Activated CD4-positive, alpha-beta T cell treated with anti-CD3 and anti-CD28 coated beads, Interleukin-2, amount 50 U/mL, for 16 hours (primary cell): ENCODE measurements around the gene PROP1.
"Not testable (repeated sequence)": the region's sequence is repeated elsewhere in the genome, so short reads cannot be mapped to it uniquely, and the experiment has no call there.

Experiments
- DNase-seq: peaks from one replicate; pipeline ENCODE4 v3.0.0-alpha.2; 2020

PROP1 gene

DNA sequence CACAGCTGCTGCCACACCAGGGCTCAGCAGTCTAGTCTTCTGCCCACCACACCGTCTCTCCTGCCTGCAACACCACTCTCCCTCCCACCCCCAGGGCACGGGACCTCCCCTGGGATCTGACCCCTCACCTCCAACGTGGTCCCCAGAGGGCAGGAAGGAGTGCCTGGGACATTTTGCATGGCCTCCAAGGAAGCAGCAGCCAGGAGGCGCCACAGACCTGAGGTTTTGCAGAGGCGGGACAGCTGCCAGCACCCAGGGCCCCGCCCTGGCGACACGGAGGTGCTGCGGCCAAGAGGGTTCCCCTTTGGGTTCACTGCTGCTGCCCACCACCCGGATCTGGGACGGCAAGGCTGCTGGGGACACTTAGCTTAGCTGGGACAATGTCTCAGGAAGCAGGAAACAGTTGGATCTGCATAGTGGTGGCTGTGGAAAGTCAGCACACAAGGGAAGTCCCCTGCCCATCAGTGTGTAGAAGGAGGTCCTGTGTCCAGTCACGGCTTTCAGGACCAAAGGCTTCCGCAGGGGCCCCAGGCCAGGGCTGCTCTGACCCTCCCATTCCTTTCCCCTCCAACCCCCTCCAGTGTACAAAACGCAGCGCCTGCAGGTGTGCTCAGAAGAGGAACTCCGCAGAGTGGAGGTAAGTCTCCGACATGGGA is 13.8 kb downstream of the PROP1 start:
- DNase-seq, result peak; percentile 10

DNA sequence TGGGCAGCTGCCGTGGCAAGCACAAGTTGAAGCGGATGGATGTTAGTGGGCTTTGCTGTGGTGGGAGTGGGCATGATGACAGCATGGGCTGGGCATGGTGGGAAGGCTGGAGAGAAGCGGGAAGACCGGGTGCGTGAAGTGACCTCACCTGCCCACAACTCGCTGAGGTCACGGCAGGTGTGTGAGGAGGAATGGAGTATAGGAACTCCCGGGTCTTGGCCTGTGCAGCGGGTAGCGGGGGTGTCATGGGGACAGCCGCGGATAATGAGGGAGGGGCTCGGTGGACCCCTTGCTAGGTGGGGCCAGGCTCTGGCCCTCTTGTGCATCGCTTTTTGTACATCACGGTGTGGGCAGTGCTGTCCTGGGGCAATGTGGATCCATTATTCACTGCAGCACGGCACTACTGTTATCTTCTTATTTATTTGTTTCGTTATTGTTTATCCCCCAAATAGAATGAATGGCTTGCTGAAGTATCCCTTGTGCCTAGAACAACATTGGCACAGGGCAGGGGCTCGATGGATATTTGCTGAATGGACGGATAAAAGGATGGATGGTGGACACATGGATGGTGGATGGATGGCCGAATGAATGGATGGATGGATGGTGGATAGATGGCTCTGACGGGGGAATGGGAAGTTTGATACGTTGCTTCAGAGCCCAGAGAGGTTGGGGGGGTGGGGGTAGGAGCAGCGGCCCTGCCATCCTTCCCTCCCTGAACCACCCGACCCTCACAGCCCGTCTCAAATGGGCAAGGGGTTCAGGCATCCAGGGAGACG is 14.6 kb downstream of the PROP1 start:
- no peak for DNase-seq

DNA sequence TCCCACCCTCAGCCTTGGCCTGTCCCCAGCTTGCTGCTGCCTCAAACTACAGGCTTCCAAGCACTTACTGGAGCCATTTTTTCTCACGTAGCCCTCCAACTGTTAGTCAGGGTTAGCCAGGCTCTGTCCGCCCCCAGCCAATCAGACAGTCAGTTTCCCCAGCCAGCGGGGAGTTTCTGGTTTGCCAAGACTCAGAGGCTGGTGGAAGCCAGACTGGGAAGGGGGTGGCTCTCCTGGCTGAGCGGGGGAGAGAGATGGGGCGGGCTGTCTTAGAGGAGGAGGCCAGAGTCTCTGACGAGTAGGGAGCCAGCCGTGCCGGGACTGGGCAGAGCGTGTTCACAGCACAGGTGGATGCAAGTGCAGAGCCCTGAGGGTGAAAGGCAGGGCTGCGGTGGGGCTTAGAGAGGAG is 15.3 kb downstream of the PROP1 start:
- no peak for DNase-seq

DNA sequence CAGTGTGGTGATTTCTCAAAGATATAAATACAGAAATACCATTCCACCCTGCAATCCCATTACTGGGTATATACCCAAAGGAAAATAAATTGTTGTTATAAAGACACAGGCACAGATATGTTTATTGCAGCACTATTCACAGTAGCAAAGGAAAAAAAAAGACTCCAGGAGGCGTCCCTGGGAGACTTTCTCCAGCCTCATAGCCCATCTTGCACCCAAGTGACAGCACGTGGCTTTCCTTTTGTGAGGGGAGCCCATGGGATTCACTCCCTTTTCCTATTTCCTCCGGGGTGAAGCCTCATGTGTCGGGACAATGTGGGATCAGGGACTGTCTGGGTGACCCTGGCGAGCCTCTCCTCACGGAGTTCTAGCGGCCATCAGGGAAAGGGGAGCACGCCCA is 18.4 kb downstream of the PROP1 start:
- not testable (repeated sequence) for DNase-seq

DNA sequence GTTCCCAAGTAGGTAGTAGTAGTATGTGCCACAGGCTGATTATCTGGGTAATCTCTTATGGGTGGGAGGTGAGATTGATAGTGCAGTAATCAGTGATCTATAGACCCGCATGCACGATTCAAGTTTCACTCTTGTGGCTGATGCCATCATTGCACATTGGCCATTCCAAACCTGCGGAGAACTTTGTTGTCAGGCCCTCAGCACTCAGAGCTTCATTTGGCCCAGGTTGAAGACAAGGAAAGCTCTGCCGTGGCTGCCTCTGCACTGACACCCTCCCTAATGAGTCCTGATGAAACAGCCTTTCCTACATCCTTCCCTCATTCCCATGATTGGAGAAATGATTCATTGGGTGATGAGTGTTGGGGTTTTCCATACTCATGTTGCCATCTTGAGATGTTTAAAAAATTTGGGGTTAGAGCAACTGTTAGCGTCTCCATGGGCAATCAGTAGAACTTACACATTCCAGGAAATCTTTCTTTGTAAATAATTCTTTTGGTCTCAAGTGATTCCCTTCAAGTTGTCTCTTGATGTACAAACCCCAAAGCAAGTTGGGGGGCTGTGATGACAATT is 22.9 kb downstream of the PROP1 start:
- no peak for DNase-seq

DNA sequence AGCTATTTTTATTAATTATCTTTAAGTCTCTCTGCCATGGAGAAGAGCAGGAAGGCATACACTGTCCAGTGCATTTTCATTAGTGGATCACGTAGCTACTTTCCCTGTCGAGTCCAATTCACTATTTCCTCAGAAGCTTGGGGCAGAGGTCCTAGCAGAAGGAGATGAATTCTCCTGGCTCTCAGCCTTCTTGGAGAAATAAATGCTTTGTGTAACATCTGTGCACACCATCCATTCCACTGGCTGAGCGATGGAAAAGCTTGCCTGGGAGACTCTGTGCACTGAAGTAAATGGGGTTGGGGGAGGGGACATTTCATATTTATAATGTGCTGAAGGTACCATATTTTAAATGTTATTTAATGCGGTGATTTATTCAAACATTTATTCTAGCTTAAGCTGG is 23.4 kb downstream of the PROP1 start:
- DNase-seq, result no peak

DNA sequence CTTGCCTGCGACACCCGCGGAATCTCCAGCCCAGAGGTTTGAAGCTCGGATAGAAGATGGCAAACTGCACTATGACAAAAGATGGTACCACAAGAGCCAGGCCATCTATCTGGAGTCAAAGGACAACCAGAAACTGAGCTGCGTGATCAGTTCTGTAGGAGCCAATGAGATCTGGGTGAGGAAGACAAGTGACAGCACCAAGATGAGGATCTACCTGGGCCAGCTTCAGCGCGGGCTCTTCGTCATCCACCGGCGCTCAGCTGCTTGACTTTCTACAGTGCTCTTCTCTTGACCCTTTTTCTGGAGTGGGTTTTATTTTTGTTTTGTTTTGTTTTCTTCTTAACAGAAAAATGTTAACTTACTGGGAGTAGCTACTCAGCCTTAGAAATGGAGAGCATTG is 24.0 kb downstream of the PROP1 start:
- not testable (repeated sequence) for DNase-seq

DNA sequence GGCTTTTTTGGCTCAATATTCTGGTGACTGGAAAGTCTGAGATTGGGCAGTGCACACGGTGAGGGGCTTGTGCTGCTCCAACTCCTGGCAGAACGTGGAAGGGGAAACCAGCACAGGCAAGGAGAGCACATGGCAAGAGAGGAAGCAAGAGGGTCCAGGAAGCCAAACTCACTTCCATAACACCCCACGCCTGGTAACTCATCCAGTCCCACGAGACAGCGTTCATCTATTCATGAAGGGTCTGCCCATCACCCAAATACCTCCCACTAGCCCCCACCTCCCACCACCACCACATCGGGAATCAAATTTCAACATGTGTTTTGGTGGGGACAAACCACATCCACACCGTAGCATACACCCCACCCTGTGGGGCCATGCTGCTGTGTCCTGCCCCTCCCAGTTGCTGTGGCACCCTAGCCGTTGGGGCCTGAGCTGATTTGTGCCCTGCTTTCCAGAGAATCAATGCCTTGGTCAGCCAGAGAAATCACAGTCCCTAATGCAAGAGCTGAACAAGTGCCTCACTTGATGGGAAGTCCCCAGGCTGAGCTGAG is 27.3 kb downstream of the PROP1 start:
- no peak for DNase-seq

DNA sequence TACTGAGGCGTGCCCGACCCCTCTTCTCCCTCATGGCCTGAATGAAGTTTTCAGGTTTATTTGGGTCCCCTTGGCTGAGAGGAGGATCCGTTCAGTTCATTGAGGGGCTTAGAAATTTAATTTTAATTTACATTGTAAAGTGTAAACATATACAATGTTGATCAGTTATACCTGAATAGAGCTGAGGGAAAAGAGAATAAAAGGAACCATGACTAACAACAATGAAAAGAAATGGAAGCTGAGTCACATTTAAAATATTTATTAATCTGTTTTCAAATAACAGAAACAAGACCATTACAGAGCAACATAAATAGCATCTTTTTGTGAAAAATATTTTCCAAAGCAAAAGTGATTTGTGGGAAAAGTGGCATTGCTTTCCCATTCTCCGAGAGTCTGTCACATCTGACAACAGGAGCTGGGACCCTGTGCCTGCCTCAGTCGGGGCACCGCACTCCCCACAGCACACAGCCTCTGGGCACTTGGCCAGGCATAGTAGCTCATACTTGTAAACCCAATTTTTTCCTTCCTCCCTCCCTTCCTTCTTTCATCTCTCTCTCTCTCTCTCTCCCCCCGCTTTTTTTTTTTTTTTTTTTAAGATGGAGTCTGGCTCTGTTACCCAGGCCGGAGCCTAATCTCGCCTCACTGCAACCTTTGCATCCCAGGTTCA is 28.7 kb downstream of the PROP1 start:
- no peak for DNase-seq

DNA sequence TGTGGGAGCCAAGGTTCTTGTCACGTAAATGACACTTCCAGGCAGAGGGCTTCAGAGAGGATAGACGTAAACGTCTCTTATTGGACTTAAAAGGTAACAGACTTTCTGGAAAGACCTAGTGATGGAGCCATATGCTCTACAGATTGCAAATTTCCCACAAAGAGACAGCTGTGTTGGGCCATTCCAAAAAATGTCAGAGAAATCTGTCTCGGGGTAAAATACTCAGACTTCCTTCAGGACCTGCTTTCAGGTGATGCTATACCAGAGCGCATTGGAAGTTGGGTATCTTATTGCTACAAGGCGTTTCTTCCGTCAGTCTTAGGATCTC is 29.2 kb downstream of the PROP1 start:
- DNase-seq, result no peak

DNA sequence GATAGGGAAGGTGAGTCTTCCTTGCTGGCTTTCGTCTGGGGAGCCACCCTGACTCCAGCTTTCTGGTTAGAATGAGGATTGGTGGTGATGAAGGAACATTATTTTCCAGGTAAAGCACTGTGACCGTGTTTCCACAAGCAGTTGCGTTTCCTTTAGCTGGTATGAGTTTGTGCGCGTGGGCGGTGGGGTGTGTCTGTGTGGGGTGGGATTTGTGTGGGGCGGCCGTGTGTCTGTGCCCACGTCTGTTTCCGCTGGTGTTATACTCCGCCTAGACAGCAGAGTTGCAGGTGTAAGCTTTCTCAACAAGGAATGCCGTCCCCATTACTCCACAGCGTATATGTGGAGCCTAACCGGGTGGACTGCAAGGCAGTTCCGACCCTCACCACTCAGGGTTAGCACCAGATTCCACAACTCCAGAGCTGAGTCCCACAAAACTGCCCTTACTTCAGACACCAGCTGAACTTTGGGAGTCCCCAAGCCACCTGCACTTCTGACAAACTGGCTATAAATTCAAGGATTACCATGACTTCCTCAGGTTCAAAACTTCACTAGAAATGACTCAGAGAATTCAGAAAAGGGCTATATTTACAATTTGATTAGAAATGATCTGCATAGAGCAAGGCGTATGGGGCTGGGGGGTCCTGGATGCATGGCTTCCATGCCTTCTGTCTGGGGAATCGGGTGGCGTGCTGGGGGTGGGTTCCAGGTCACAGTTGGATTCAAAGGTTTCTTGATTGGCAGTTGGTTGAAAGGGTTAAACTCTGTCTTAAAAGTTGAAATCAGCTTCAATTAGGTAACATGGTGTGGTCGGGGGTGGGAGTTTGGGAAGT is 29.8 kb downstream of the PROP1 start:
- DNase-seq, result no peak

DNA sequence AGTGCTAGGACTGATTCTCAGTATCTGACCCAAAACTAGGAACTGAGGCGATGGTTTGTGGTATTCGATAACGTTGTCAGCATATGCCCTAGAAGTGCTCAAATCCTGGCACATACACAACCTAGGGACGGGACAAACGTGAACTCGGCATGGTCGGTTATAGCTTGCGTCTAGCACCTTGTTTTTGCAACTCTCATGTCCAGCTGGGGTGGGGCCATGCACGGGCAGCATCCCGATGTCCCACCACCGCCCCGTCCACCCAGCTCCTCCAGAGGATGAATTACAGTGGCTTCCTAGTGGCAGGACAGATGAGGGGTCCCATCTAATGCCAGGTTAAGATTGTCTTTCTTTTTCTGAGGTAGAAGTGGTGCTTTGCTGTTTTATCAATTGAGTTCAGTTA is 31.6 kb downstream of the PROP1 start:
- DNase-seq, result no peak

DNA sequence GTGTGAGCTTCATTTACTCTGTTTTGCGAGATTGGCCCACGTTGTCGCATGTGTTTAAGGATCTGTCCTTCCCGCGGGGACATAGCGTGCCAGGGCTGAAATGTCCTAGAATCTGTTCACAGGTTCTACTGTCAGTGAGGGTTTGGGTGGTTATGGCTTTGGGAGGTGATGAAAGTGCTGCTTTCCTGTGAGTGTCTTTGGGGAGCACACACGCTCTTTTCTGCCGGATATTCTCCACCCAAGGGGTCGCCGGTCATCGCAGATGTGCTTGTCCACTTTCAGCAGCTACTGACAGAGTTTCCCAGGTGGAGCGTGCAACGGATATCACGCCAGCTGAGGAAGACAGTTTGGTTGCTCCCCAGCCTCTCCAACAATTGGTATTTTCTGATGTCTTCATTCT is 32.1 kb downstream of the PROP1 start:
- DNase-seq, result no peak

DNA sequence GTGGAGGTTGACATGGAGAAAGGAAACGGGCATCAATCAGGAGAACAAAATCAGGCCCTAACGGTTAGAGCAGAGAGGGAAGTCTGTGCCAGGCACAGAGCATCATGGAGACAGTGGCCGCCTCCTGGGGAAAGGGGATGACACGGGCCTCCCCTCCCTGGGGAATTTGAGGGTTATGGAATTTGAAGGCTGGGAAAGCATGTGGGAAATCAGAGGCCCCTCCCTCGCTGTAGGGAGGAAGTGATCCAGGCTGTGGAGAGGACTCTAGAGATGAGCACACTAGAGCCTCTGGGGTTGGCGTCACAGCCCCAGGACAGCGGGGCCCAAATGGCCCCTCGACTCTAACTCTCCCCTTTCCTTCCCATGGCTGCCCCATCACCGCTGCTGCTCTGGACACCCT is 36.7 kb downstream of the PROP1 start:
- no peak for DNase-seq

DNA sequence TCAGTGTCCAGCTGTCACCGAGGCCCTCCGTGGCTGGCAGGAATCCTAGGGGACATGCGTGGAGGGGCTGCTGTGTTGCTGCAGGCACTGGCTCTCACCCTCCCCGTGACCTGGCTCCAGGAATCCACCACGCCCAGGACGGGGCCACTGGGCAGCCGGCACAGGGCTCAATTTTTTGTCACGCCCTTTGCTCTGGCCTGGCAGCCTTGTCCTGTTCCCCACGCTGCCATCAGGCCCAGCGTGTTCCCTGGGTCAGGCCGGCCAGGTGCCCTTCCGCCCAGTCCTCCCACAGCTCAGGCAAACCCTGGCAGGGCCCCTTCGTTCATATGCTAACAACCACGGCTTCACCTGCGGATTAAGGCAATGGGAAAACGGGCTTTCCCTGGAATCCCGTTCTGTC is 37.3 kb downstream of the PROP1 start:
- no peak for DNase-seq

DNA sequence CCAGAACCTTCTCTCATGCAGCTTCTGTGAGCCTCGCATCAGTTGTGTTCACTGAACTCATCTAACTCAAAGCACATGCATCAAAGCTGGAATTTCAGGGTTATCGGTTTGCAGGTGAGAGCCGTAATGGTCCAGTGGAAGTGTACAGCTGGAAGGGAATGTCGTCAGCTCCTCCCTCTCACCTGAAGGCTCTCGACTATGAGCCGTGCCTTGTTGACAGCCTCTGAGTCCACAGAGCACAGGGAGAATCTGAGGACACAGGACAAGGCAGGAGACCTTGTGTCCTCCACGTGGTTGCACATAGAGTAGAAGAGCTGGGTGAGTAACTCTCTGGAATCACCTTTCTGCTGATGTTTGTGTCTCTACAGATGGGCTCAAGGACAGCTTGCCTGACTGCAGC is 38.8 kb downstream of the PROP1 start:
- DNase-seq, result no peak

DNA sequence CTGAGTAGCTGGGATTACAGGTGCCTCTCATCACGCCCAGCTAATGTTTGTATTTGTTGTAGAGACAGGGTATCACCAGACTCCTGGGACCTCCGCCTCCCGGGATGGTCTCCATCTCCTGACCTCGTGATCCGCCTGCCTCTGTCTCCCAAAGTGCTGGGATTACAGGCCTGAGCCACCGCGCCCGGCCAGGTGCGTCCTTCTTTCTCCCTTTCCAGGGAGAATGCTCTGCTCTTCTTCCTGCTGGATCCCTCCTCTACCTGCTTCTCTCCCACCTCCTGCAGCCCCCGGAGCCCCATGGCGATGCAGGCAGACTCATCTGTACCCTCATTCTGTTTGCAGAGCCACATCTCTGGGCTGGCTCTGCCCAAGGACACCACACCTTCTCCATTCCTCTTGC is 42.9 kb downstream of the PROP1 start:
- not testable (repeated sequence) for DNase-seq

DNA sequence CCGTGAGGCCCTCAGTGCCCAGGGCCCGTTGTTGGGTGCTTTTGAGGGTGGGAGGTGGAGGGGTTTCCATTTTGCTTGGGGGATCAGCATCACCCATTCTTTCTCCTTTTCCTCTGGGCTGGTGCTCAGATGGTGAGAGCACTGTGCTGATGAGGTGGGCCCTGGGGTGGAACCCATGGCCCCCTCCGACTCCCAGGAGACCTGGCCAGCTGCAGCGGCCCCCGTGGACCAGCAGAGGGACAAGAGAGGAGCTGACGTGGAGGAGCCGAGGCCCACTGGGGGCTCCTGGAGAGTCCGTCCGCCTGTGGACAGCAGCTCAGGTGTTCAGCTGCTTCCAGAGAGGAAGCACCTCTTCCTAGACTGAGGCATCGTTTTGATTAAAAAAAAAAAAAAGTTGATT is 46.4 kb downstream of the PROP1 start:
- not testable (repeated sequence) for DNase-seq

DNA sequence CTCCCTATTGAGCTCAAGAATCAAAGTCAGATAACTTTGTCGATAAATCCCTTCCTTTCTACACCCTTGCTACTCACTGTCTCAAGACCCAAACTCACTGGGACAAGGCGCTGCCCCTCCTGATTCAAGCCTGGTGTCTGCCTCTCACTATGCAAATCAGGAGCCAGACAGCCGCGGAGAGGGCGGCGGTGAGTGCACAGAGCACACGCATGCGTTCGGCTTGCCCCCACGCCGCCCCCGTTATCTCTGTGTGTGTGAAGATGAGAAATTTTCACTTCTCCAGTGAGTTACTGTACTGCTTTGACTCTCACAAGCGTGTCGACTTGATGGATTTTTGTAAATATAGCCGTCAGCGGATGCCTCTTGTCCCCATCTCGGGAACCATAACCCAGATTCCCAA is 47.0 kb downstream of the PROP1 start:
- not testable (repeated sequence) for DNase-seq

DNA sequence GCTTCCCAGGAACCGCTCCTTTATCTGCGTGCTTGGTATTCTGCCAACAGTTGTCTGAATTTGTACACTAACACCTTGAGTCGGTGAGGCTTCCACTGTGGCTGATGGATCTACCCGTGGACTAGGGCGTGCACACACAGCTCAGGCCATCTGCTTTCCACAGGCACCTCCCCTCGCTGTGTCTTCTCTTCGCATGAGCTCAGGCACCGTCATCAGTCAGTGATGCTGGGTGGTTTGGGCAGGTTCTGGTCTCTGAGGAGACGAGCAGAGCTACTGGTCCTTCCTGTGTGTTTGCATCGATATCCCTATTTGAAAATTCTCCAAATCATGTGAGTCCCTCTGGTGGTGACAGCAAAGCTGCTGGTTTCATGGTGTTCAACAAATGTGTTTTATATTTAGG is 48.1 kb downstream of the PROP1 start:
- not testable (repeated sequence) for DNase-seq

DNA sequence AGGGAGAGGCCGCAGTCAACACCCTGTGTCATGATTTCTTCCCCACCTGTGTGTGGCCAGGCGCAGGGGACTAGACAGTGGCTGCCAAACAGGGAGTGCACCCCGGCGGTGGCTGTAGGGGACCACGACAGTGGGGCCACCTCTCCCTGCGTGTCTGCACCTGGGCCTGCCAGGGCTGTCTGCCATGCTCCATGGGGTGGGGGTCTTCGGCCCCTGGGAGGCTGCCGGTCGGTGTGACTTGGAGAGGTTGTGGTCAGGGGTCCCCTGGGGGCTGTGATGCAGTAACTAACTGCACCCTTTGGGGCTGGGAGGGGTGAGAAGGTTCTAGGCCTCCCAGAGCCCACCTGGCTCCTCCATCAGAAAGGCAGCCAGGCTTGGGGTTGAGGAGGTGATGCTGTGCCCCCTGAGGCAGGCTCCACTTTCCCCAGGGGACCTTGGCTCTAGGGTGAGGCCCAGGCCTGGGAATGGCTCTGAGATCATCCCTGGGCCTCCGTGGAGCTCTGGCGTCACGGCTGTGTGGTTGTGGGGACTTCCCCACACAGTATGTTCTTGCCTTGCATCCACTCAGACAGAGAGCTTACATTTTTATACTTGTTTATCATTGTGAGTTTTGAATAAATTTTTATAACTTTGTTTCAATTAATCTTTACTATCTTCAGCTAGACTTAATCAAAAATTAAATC is 50.3 kb downstream of the PROP1 start:
- DNase-seq, result not testable (repeated sequence)

DNA sequence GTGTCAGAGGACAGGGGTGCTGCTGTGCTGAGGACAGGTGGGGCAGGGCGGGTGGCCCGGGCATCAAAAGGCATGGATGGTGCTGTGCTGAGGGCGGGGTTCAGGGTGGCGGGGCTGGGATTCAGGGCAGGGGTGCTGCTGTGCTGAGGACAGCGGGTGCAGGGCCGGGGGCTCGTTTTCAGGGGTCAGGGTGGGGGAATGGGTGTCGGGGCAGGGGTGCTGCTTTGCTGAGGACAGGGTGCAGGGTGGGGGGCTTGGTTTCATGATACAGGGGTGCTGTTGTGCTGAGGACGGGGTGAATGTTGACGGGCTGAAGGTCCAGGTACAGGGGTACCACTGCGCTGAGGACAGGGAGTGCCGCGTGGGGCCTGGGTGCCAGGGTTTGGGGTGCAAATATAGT is 50.9 kb downstream of the PROP1 start:
- DNase-seq, result not testable (repeated sequence)
